ENCODE data around the gene EPB41L3. TPM values are rescaled to one million over a fixed set of nuclear protein-coding genes. Genes with fewer than 3 reads are reported as not detected.

The EPB41L3 gene
- total and polyA plus RNA-seq, 2 experiments from 2014 or later = 20.8 to 24.5 TPM

DNA sequence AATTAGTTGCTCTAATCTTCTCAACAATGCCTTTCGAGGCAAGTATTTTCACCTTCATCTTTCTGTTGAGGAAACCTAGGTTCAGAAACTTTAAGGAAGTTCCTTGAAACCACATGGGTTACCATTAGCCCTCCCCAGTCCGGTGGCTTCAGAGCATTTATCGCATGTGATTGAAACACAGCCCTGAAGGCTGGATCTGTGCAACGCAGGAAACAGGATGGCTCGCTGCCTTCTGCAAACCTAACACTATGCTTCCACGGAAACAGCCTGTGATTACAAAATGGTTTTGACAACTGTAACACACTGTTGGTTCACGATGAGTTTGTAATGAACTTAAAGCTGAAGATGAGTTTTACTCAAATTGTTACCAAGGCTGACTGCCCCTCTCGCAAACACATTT is 68.5 kb downstream of the EPB41L3 start:
- WGBS (ENCODE audit: low lambda C conversion rate, missing lambda C conversion rate) = 52% methylated on average over 8 of the region's 8 CpGs
- H4K20me1 ChIP-seq (ENCODE audit: insufficient read depth, poor library complexity, severe bottlenecking) = no peaks in the 10 kb centered on the region
- no peak overlapping the region for H3K27ac ChIP-seq
- H3K79me2 ChIP-seq = no peaks in the 10 kb centered on the region
- H3K27me3 ChIP-seq = no peaks in the 10 kb centered on the region
- H2AFZ ChIP-seq = no peak overlapping the region
- H3K9me2 ChIP-seq (replicated peaks; ENCODE audit: insufficient read depth) = no peaks in the 10 kb centered on the region
- no peaks in the 10 kb centered on the region for H3K36me3 ChIP-seq (replicated peaks; ENCODE audit: insufficient read depth, low read depth)
- H3K9me3 ChIP-seq (ENCODE audit: low read depth) = no peaks in the 10 kb centered on the region
- TF ChIP-seq EZH2phosphoT487 (IDR thresholded peaks at IDR 0.05; ENCODE audit: low read depth, severe bottlenecking, unreplicated experiment) = no peak
- TF ChIP-seq EZH2 (IDR thresholded peaks at IDR 0.05; ENCODE audit: borderline replicate concordance) = no peak
- no peak for TF ChIP-seq CTCF (IDR thresholded peaks at IDR 0.05; ENCODE audit: poor library complexity)
- DNase-seq (ENCODE audit: low spot score) = no peak
- H3K4me1 ChIP-seq (ENCODE audit: insufficient read depth) = no peaks in the 10 kb centered on the region
- H3K4me2 ChIP-seq = peak overlapping the region; percentile 20
- no peak overlapping the region for H3K4me3 ChIP-seq

DNA sequence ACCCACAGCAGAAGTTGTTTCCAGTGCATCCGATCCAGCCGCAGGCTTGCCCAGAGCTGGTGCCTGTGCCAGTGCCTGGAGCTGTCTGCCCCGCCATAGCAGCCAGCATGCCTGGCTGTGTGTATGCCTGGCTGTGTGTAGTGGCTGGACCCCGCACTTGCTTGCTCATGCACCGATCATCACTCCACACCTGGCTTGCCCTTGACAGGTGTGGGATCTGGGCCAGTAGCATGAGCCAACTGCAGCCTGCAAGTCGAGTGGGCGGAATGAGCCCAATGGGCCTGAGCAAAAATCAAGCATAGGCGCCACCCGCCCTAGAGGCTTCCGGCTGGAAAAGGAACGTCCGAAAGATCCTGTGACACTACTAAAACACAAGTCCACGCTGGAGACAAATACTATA is 74.5 kb downstream of the EPB41L3 start:
- no peak overlapping the region for H3K27ac ChIP-seq
- DNase-seq (ENCODE audit: low spot score) = no peak
- H3K4me3 ChIP-seq = no peak overlapping the region
- no peak overlapping the region for H3K4me2 ChIP-seq
- no peak overlapping the region for H2AFZ ChIP-seq
- TF ChIP-seq EZH2phosphoT487 (IDR thresholded peaks at IDR 0.05; ENCODE audit: low read depth, severe bottlenecking, unreplicated experiment) (no peak), CTCF (IDR thresholded peaks at IDR 0.05; ENCODE audit: poor library complexity) (no peak), EZH2 (IDR thresholded peaks at IDR 0.05; ENCODE audit: borderline replicate concordance) (no peak)
- H3K9me3 ChIP-seq (ENCODE audit: low read depth) = no peaks in the 10 kb centered on the region
- no peaks in the 10 kb centered on the region for H4K20me1 ChIP-seq (ENCODE audit: insufficient read depth, poor library complexity, severe bottlenecking)
- H3K79me2 ChIP-seq = no peaks in the 10 kb centered on the region
- no peaks in the 10 kb centered on the region for H3K27me3 ChIP-seq
- WGBS (ENCODE audit: low lambda C conversion rate, missing lambda C conversion rate) = 96% methylated on average over 13 of the region's 13 CpGs
- no peaks in the 10 kb centered on the region for H3K4me1 ChIP-seq (ENCODE audit: insufficient read depth)
- no peaks in the 10 kb centered on the region for H3K9me2 ChIP-seq (replicated peaks; ENCODE audit: insufficient read depth)
- H3K36me3 ChIP-seq (replicated peaks; ENCODE audit: insufficient read depth, low read depth) = no peaks in the 10 kb centered on the region

- H3K4me3 ChIP-seq = no peak overlapping the region
- WGBS (ENCODE audit: low lambda C conversion rate, missing lambda C conversion rate) = 94% methylated on average over 9 of the region's 9 CpGs
- no peak for TF ChIP-seq EZH2 (IDR thresholded peaks at IDR 0.05; ENCODE audit: borderline replicate concordance)
- TF ChIP-seq CTCF (IDR thresholded peaks at IDR 0.05; ENCODE audit: poor library complexity) = no peak
- no peak for TF ChIP-seq EZH2phosphoT487 (IDR thresholded peaks at IDR 0.05; ENCODE audit: low read depth, severe bottlenecking, unreplicated experiment)
Measured at GRCh38 chr18:5468394-5468793, 75.4 kb downstream of the EPB41L3 start.

GRCh38 chr18:5467671-5468070 is 76.1 kb downstream of the EPB41L3 start:
- no peak overlapping the region for H3K27ac ChIP-seq
- H3K36me3 ChIP-seq (replicated peaks; ENCODE audit: insufficient read depth, low read depth) = no peaks in the 10 kb centered on the region
- no peaks in the 10 kb centered on the region for H3K9me3 ChIP-seq (ENCODE audit: low read depth)
- H3K79me2 ChIP-seq = no peaks in the 10 kb centered on the region
- no peaks in the 10 kb centered on the region for H4K20me1 ChIP-seq (ENCODE audit: insufficient read depth, poor library complexity, severe bottlenecking)
- WGBS (ENCODE audit: low lambda C conversion rate, missing lambda C conversion rate) = 93% methylated on average over 6 of the region's 6 CpGs
- H3K4me1 ChIP-seq (ENCODE audit: insufficient read depth) = no peaks in the 10 kb centered on the region
- no peaks in the 10 kb centered on the region for H3K9me2 ChIP-seq (replicated peaks; ENCODE audit: insufficient read depth)
- H3K4me3 ChIP-seq = no peak overlapping the region
- no peaks in the 10 kb centered on the region for H3K27me3 ChIP-seq
- no peak for DNase-seq (ENCODE audit: low spot score)
- no peak overlapping the region for H3K4me2 ChIP-seq
- no peak for TF ChIP-seq EZH2 (IDR thresholded peaks at IDR 0.05; ENCODE audit: borderline replicate concordance)
- TF ChIP-seq CTCF (IDR thresholded peaks at IDR 0.05; ENCODE audit: poor library complexity) = no peak
- TF ChIP-seq EZH2phosphoT487 (IDR thresholded peaks at IDR 0.05; ENCODE audit: low read depth, severe bottlenecking, unreplicated experiment) = no peak
- no peak overlapping the region for H2AFZ ChIP-seq

More at GRCh38 chr18:5468394-5468793, 75.4 kb downstream of the EPB41L3 start:
- H3K9me3 ChIP-seq (ENCODE audit: low read depth) = no peaks in the 10 kb centered on the region
- H3K4me2 ChIP-seq = no peak overlapping the region
- no peaks in the 10 kb centered on the region for H3K79me2 ChIP-seq
- H3K36me3 ChIP-seq (replicated peaks; ENCODE audit: insufficient read depth, low read depth) = no peaks in the 10 kb centered on the region
- no peak for DNase-seq (ENCODE audit: low spot score)
- no peaks in the 10 kb centered on the region for H4K20me1 ChIP-seq (ENCODE audit: insufficient read depth, poor library complexity, severe bottlenecking)
- no peak overlapping the region for H2AFZ ChIP-seq
- H3K9me2 ChIP-seq (replicated peaks; ENCODE audit: insufficient read depth) = no peaks in the 10 kb centered on the region
- H3K27me3 ChIP-seq = no peaks in the 10 kb centered on the region
- no peaks in the 10 kb centered on the region for H3K4me1 ChIP-seq (ENCODE audit: insufficient read depth)
- no peak overlapping the region for H3K27ac ChIP-seq
